ENCODE data around the gene LCNL1. TPM values are rescaled to one million over a fixed set of nuclear protein-coding genes. Genes with fewer than 3 reads are reported as not detected.

Gene LCNL1
- total RNA-seq, 4 donors from 2014 or later: 0.36 to 0.37 TPM; not detected in 2

DNA sequence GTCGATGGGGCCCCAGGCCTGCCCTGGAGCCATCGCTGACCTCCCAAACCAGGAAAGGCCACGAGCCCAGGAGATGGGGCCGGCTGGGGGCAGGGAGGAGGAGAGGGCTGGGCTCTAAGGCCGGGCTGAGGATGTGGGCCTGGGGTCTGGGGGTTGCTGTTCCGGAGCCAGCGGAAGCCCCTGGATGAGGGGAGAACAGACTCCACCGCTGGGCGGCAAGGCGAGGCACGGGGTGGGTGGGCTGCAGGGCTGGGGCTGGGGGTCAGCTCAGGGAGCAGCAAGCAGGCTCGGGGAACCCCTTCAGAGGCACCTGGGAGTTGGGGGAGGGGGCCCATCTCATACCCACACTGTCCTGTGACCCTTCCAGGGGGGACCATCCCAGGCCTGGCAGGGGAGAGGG is 19.0 kb upstream of the LCNL1 start:
- no peak for DNase-seq (ENCODE audit: low spot score in 2 of 2)
- intact Hi-C loops (cut with DNase I; ENCODE audit: low total_unique reads): no loop called here
- no peak overlapping the region for H3K4me3 ChIP-seq (ENCODE audit: low read depth, poor library complexity, severe bottlenecking)
- 88 to 95% methylated on average over 11 of the region's 12 CpGs for WGBS, 2 donors
- TF ChIP-seq, protein P1, sequence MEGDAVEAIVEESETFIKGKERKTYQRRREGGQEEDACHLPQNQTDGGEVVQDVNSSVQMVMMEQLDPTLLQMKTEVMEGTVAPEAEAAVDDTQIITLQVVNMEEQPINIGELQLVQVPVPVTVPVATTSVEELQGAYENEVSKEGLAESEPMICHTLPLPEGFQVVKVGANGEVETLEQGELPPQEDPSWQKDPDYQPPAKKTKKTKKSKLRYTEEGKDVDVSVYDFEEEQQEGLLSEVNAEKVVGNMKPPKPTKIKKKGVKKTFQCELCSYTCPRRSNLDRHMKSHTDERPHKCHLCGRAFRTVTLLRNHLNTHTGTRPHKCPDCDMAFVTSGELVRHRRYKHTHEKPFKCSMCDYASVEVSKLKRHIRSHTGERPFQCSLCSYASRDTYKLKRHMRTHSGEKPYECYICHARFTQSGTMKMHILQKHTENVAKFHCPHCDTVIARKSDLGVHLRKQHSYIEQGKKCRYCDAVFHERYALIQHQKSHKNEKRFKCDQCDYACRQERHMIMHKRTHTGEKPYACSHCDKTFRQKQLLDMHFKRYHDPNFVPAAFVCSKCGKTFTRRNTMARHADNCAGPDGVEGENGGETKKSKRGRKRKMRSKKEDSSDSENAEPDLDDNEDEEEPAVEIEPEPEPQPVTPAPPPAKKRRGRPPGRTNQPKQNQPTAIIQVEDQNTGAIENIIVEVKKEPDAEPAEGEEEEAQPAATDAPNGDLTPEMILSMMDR (IDR thresholded peaks at IDR 0.05): no peak
- no peak for TF ChIP-seq POLR2A (IDR thresholded peaks at IDR 0.05)

DNA sequence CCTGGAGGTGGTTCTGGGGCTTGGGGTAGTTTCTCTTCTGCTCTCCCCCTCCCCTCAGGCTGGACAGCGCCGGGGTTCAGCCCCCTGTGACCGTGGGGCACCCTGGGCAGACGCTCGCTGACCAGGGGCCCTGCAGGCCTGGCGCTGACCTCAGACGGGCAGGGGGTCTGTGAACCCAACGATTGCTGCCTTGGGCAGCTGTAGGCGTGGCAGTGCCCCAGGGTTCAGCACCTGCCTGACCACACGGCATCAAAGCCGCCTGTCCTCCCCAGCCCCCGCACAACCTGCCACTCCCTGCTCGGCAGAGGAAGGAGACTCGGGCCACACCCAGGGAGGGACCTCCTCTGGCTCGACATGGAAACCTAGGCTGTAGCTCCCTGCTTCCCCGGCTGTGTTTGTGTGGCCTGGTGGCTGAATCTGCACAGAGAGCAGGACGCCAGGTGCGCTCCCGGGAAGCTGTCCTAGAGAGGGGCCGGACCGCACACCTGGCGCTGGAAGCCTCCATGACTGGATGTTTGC is 18.6 kb upstream of the LCNL1 start:
- no peak for DNase-seq (ENCODE audit: low spot score in 2 of 2)
- intact Hi-C loops (cut with DNase I; ENCODE audit: low total_unique reads): no loop called here
- 47% methylated on average over 12 to 16 of the region's 22 CpGs for WGBS, 2 donors
- TF ChIP-seq, protein P1 (IDR thresholded peaks at IDR 0.05): no peak
- TF ChIP-seq POLR2A (IDR thresholded peaks at IDR 0.05): no peak
- H3K4me3 ChIP-seq (ENCODE audit: low read depth, poor library complexity, severe bottlenecking): no peak overlapping the region

DNA sequence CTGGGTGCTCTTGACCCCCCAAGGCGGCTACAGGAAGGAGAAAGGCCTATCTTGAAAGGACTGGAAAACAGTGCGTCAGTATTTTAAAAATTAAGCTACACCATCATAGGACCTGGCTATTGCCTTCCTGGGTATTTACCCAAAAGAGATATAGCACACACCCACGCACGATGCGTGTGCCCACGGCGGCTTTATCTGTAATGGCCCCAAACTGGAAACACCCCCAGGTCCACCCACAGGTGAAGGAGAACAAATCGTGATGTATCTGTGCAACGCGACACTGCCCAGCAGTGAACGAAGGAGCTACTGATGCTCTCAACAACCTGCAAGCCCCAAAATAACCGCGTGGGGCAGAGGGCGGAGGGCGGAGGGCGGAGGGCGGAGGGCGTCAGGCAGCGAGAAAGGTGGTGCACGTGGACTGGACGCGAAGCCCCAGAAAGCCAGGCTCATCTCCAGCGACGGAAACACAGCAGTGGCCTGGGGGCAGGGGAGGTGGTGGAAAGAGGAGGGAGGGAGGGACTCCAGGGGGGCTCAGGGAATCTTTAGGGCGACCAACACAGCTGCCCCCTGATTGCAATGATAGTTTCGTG is 17.9 kb upstream of the LCNL1 start:
- no peak for DNase-seq (ENCODE audit: low spot score in 2 of 2)
- TF ChIP-seq POLR2A (IDR thresholded peaks at IDR 0.05): no peak
- TF ChIP-seq, protein P1 (IDR thresholded peaks at IDR 0.05): no peak
- intact Hi-C loops (cut with DNase I; ENCODE audit: low total_unique reads): no loop called here
- H3K4me3 ChIP-seq (ENCODE audit: low read depth, poor library complexity, severe bottlenecking): no peak overlapping the region
- 86 to 88% methylated on average over 26 of the region's 26 CpGs for whole genome bisulfite sequencing, 2 donors

DNA sequence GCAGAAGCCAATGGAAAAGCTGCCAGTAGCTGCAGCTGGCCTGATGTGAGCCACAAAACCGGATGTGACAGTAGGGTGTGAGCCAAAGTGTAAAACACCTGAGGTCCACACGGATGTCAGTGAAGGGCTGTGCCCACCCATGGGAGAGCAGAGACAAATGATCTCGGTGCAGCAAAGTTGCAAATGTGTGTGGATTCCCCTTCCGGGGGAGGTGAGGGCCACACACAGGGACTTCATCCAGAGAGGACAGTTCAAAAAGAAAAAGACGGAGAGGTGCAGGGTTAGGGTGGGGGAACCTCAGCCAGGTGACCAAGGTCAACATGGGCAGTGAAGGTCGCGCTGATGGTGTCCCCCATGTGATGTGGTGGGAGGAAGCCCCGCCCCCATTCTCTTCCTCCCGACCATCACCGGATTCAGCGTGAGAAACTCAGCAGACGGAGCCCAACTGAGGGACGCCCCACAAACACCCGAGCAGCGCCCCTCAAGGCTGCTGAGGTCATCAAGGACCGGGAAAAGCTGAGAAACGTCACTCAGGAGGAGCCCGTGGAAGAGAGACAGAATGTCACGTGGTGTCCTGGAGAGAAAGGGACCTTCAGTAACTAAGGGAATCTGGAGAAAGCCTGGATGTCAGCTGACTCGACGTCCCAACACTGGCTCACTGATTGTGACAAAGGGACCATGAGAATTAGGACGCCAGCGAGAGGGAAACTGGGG is 16.9 kb upstream of the LCNL1 start:
- H3K4me3 ChIP-seq (ENCODE audit: low read depth, poor library complexity, severe bottlenecking): no peak overlapping the region
- TF ChIP-seq, protein P1 (IDR thresholded peaks at IDR 0.05): no peak
- TF ChIP-seq POLR2A (IDR thresholded peaks at IDR 0.05): no peak
- intact Hi-C loops (cut with DNase I; ENCODE audit: low total_unique reads): no loop called here
- 17 to 31% methylated on average over 19 to 23 of the region's 23 CpGs for WGBS, 2 donors
- no peak for DNase-seq (ENCODE audit: low spot score in 2 of 2)

DNA sequence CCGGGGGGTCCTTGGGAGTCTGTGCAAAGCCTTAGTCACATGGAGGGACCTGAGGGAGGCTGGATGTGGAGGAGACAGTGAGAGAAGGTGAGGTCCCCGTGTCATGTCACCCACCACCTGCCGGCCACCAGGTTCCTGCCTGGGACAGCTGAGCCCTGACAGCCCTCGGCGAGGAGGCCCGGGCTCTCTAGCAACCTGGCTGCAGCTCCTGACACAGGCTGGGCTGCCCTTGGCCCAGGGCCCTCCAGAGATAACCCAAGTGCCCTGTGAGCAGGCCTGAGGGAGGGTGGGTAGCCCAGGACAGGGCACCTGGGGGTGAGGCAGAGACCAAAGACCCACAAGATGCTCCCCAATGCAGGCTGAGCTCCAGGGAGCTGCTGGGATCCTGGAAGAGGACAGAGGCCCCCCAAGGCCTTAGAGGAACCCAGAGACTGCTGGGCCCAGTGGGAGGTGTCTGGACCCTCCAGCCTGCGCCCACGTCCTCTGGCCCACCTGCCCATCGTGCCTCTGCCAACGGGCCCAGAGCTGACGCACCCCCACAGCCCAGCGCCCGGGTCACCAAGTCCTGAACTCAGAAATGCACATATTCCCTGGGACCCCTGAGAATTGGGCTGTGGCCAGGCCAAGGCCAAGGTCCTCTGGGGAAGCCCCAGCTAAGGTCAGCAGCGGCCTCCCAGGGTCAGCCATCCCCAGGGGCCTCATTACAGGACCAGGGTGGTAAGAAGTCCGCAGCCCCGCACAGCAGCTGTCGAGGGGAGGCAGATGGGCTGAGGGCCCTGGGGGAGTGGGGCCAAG is 14.3 kb upstream of the LCNL1 start:
- intact Hi-C loops (cut with DNase I; ENCODE audit: low total_unique reads): no loop called here
- no peak for DNase-seq (ENCODE audit: low spot score in 2 of 2)
- TF ChIP-seq, protein P1 (IDR thresholded peaks at IDR 0.05): no peak
- TF ChIP-seq POLR2A (IDR thresholded peaks at IDR 0.05): no peak

More for the DNA sequence above, 14.3 kb upstream of the LCNL1 start:
- 77 to 78% methylated on average over 15 to 17 of the region's 17 CpGs for WGBS, 2 donors
- no peak overlapping the region for H3K4me3 ChIP-seq (ENCODE audit: low read depth, poor library complexity, severe bottlenecking)

Data from lower leg skin (tissue), 4 donors.